ENCODE data around the gene TMEM127.

The TMEM127 gene

DNA sequence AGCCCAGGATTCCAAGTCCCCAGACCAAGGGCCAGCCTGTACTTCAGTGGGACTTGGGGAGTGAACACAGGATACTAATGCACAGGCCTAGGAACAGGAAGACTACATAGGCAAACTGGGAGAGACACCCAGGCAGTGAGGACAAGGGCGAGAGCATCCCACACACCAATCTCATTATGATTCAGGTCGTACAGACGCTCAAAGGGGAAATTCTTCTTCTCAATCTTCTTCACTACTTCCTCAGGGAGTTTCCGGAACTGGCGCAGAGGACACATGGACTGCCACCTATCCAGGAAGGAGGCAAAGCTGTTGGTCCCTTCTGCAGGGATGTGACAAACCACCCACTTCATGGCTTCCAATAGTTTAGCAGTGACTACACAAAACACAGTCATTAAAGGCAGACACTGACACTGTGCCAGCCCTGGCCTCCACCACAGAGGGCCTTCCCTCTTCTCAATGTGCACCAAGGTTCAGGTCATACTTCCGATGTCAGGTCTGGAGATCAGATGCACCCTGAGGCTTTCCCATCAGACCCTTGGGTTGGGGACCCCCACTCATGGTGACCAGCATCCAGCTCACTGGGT, 21.6 kb upstream of the TMEM127 start:
- Histone ChIP-seq H3K9ac (ENCODE audit: low read depth, low read length) (no peak overlapping the region), H3K36me3 (ENCODE audit: insufficient read depth, low read depth, low read length) (peaks cover 100% of the 10 kb centered on the region), H3K27me3 (ENCODE audit: insufficient read depth, low read length) (no peaks in the 10 kb centered on the region), H3K9me3 (ENCODE audit: insufficient read depth, low read depth, low read length) (no peaks in the 10 kb centered on the region), H3K4me1 (ENCODE audit: insufficient read depth, low read length) (no peaks in the 10 kb centered on the region), H3K27ac (ENCODE audit: low read length) (no peak overlapping the region), H3K4me3 (ENCODE audit: low read length) (no peak overlapping the region)

- Histone ChIP-seq H3K27ac (ENCODE audit: low read length) (no peak overlapping the region), H3K36me3 (ENCODE audit: insufficient read depth, low read depth, low read length) (peaks cover 97% of the 10 kb centered on the region), H3K4me3 (ENCODE audit: low read length) (no peak overlapping the region), H3K9ac (ENCODE audit: low read depth, low read length) (no peak overlapping the region), H3K4me1 (ENCODE audit: insufficient read depth, low read length) (no peaks in the 10 kb centered on the region), H3K27me3 (ENCODE audit: insufficient read depth, low read length) (no peaks in the 10 kb centered on the region), H3K9me3 (ENCODE audit: insufficient read depth, low read depth, low read length) (no peaks in the 10 kb centered on the region)
Observed at GRCh38 chr2:96276787-96277499, 11.1 kb upstream of the TMEM127 start.

- no peaks in the 10 kb centered on the region for H3K27me3 ChIP-seq (ENCODE audit: insufficient read depth, low read length)
- H3K4me1 ChIP-seq (ENCODE audit: insufficient read depth, low read length): no peaks in the 10 kb centered on the region
- no peaks in the 10 kb centered on the region for H3K9me3 ChIP-seq (ENCODE audit: insufficient read depth, low read depth, low read length)
- no peak overlapping the region for H3K27ac ChIP-seq (ENCODE audit: low read length)
- no peak overlapping the region for H3K9ac ChIP-seq (ENCODE audit: low read depth, low read length)
- H3K4me3 ChIP-seq (ENCODE audit: low read length): no peak overlapping the region
- peaks cover 86% of the 10 kb centered on the region for H3K36me3 ChIP-seq (ENCODE audit: insufficient read depth, low read depth, low read length)
Observed at GRCh38 chr2:96274355-96275056, 8.7 kb upstream of the TMEM127 start.

- Histone ChIP-seq H3K27me3 (ENCODE audit: insufficient read depth, low read length) (no peaks in the 10 kb centered on the region), H3K36me3 (ENCODE audit: insufficient read depth, low read depth, low read length) (peaks cover 86% of the 10 kb centered on the region), H3K4me3 (ENCODE audit: low read length) (no peak overlapping the region), H3K9ac (ENCODE audit: low read depth, low read length) (no peak overlapping the region), H3K4me1 (ENCODE audit: insufficient read depth, low read length) (no peaks in the 10 kb centered on the region), H3K9me3 (ENCODE audit: insufficient read depth, low read depth, low read length) (no peaks in the 10 kb centered on the region), H3K27ac (ENCODE audit: low read length) (no peak overlapping the region)
Observed at GRCh38 chr2:96273763-96274162, 8.0 kb upstream of the TMEM127 start.

DNA sequence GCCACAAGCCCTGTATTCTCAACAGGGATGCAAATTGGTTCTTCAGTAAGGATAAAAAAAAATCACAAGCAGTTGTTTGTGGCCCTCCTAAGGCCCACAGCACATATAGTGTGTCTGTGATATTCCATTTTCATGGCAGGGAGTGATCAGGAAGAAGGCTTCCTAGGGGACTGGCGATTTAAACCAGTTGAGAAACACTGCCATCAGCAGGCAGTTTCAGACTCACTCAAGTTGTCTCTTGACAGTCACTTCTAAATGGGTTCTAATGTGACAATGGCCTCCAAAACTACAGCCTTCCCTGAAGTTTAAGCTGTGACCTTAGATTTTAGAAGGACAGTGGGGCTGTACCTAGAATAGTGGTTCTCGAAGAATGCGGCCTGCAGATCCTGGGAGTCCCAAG, 6.2 kb upstream of the TMEM127 start:
- Histone ChIP-seq H3K36me3 (ENCODE audit: insufficient read depth, low read depth, low read length) (peaks cover 81% of the 10 kb centered on the region), H3K9me3 (ENCODE audit: insufficient read depth, low read depth, low read length) (no peaks in the 10 kb centered on the region), H3K4me1 (ENCODE audit: insufficient read depth, low read length) (no peaks in the 10 kb centered on the region), H3K9ac (ENCODE audit: low read depth, low read length) (no peak overlapping the region), H3K4me3 (ENCODE audit: low read length) (no peak overlapping the region), H3K27ac (ENCODE audit: low read length) (no peak overlapping the region), H3K27me3 (ENCODE audit: insufficient read depth, low read length) (no peaks in the 10 kb centered on the region)

DNA sequence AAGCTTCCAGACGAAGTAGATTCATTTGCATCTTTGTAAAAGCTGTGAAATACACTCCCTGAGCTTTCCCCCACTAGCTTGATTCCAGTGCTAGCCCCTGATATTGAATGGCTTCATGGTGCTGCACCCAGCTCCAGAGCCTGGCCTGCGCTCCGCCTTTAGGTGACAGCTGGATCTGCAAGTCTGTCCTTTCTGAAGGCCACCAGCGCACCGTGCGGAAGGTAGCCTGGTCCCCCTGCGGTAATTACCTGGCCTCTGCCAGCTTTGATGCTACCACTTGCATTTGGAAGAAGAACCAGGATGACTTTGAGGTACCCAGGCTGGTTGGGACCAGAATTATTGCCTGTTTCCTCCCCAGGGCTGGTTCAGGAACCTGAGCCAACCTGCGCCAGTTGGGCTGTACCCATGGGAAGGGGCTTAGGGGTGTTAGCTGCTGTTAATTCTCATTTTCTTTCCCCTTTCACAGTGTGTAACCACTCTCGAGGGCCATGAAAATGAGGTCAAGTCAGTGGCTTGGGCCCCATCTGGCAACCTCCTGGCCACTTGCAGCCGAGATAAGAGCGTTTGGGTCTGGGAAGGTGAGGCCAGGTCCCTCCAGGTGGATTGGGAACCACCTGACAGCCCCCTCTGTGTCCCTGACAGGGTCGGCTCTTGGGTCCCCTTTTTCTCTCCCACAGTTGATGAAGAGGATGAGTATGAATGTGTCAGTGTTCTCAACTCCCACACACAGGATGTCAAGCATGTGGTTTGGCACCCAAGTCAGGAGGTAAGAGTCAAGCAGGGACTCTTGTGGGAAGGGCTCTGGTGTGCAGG, 1.6 kb upstream of the TMEM127 start:
- Histone ChIP-seq H3K4me3 (ENCODE audit: low read length) (peak overlapping the region; percentile 96), H3K27me3 (ENCODE audit: insufficient read depth, low read length) (no peaks in the 10 kb centered on the region), H3K27ac (ENCODE audit: low read length) (no peak overlapping the region), H3K9ac (ENCODE audit: low read depth, low read length) (0 out of 2 replicates have a peak overlapping the region, but pooled peaks have one; percentile 86), H3K9me3 (ENCODE audit: insufficient read depth, low read depth, low read length) (no peaks in the 10 kb centered on the region), H3K36me3 (ENCODE audit: insufficient read depth, low read depth, low read length) (peaks cover 43% of the 10 kb centered on the region), H3K4me1 (ENCODE audit: insufficient read depth, low read length) (peaks cover 7% of the 10 kb centered on the region)

DNA sequence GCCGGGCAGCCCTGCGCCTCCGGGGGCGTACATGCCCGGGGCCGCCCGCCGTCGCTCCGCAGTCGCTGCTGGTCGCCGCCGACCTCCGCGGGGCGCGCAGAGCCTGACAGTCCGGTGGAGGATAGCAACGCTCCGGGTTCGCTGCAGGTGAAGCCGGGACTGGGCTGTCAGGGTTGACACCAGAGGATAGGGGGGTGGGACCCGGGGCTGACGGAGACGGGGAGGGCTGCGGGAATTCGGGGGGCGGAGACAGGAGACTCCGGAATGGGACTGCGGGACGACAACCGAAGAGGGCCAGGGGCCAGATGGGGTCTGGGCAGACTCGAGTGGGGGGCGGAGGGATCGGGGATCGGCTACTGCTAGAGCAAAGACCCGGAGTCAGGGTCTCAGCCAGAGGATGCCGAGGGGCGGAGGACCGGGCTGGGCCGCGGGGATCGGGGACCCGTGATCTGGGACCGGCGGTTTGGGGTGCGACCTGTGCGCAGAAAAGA, 403 bp downstream of the TMEM127 start:
- H3K27ac ChIP-seq (ENCODE audit: low read length): no peak overlapping the region
- no peaks in the 10 kb centered on the region for H3K27me3 ChIP-seq (ENCODE audit: insufficient read depth, low read length)
- peak overlapping the region; percentile 82; the same call in 1 of the 2 replicates for H3K9ac ChIP-seq (ENCODE audit: low read depth, low read length)
- H3K4me1 ChIP-seq (ENCODE audit: insufficient read depth, low read length): peaks cover 16% of the 10 kb centered on the region
- no peaks in the 10 kb centered on the region for H3K9me3 ChIP-seq (ENCODE audit: insufficient read depth, low read depth, low read length)
- H3K4me3 ChIP-seq (ENCODE audit: low read length): peak overlapping the region; percentile 96
- H3K36me3 ChIP-seq (ENCODE audit: insufficient read depth, low read depth, low read length): peaks cover 25% of the 10 kb centered on the region

DNA sequence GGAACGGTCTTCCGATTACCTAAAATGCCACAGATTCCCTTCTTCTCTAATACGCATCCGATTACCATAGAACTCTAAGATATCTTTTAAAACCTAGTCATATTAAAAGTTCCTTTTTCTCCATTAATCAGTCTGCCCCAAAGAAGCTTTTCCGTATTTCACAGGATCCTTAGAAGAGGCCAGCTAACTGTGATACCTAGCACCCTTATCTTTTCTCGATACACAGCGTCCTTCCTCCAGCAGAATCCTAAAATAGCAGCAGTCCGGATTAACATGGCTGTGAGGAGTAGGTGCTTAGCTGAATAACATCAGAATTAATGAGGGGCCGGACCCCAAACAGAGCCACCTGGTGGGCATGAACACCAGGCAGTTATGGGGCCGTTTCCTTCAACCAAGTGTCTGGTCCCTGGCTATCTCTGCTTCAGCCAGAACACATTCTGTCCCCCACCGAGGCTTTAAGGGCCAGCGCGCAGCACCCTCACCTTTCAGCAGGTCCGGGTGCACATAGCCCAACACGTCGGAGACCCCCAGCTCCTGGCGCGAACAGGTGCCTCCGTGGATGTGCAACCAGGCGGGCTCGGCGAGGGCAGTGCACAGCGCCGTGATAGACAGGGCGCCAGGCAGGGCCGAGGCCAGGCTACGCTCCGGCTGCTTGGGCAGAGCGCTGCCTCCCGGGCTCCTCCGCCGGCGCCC, 995 bp downstream of the TMEM127 start:
- H3K4me1 ChIP-seq (ENCODE audit: insufficient read depth, low read length): peaks cover 18% of the 10 kb centered on the region

GRCh38 chr2:96264086-96264485, 1.7 kb downstream of the TMEM127 start:
- no peaks in the 10 kb centered on the region for H3K27me3 ChIP-seq (ENCODE audit: insufficient read depth, low read length)
- peaks cover 24% of the 10 kb centered on the region for H3K36me3 ChIP-seq (ENCODE audit: insufficient read depth, low read depth, low read length)
- H3K27ac ChIP-seq (ENCODE audit: low read length): no peak overlapping the region
- peaks cover 18% of the 10 kb centered on the region for H3K4me1 ChIP-seq (ENCODE audit: insufficient read depth, low read length)
- no peak overlapping the region; the same call in 1 of the 2 replicates for H3K9ac ChIP-seq (ENCODE audit: low read depth, low read length)
- H3K9me3 ChIP-seq (ENCODE audit: insufficient read depth, low read depth, low read length): no peaks in the 10 kb centered on the region
- no peak overlapping the region; the same call in 1 of the 2 replicates for H3K4me3 ChIP-seq (ENCODE audit: low read length)

More for the DNA sequence above, 995 bp downstream of the TMEM127 start:
- Histone ChIP-seq H3K9me3 (ENCODE audit: insufficient read depth, low read depth, low read length) (no peaks in the 10 kb centered on the region), H3K27ac (ENCODE audit: low read length) (no peak overlapping the region), H3K36me3 (ENCODE audit: insufficient read depth, low read depth, low read length) (peaks cover 25% of the 10 kb centered on the region), H3K27me3 (ENCODE audit: insufficient read depth, low read length) (no peaks in the 10 kb centered on the region), H3K9ac (ENCODE audit: low read depth, low read length) (peak overlapping the region; percentile 82; the same call in 1 of the 2 replicates), H3K4me3 (ENCODE audit: low read length) (peak overlapping the region; percentile 96)

- Histone ChIP-seq H3K27me3 (ENCODE audit: insufficient read depth, low read length) (no peaks in the 10 kb centered on the region), H3K27ac (ENCODE audit: low read length) (no peak overlapping the region), H3K4me3 (ENCODE audit: low read length) (no peak overlapping the region), H3K9me3 (ENCODE audit: insufficient read depth, low read depth, low read length) (no peaks in the 10 kb centered on the region), H3K4me1 (ENCODE audit: insufficient read depth, low read length) (peaks cover 18% of the 10 kb centered on the region), H3K9ac (ENCODE audit: low read depth, low read length) (no peak overlapping the region), H3K36me3 (ENCODE audit: insufficient read depth, low read depth, low read length) (peaks cover 14% of the 10 kb centered on the region)
Observed at GRCh38 chr2:96262306-96262705, 3.5 kb downstream of the TMEM127 start.

All from iPS-20b (cell line).